Vagina (tissue), 2 donors: ENCODE measurements around the gene LENG1.
A peak's percentile ranks its signal among the peaks of the same experiment; 100 is the strongest.

Source experiments
- POLR2A ChIP-seq, 2 donors: fragments of 450-650 bp; IDR thresholded peaks; one replicate each; pipeline ENCODE4 v1.6.1; 2017; ENCODE audit warnings: antibody characterized with exemption in 2 of 2, mild to moderate bottlenecking in 2 of 2, moderate library complexity in 2 of 2
- POLR2AphosphoS5 ChIP-seq, 2 donors: sonication (generic); formaldehyde crosslinking; IDR thresholded peaks; one replicate each; pipeline ENCODE4 v1.9.0; 2017; ENCODE audit warnings: antibody characterized with exemption in 2 of 2, mild to moderate bottlenecking in 2 of 2, low read depth in 1 of 2; ENCODE audit not compliant: insufficient read depth in 1 of 2
- TF ChIP-seq, protein P1 (sequence below), 3 experiments: fragments of 450-650 bp in 2 of 3; fragments of 200-600 bp in 1 of 3; sonication (generic) in 1 of 3; IDR thresholded peaks; one replicate each; pipeline ENCODE4 v1.5.1; 2017 to 2019; ENCODE audit warnings: antibody characterized with exemption in 3 of 3, mild to moderate bottlenecking in 2 of 3, moderate library complexity in 2 of 3

GRCh38 chr19:54162241-54162805 lies 2.8 kb upstream of the LENG1 start:
- TF ChIP-seq POLR2AphosphoS5 (IDR thresholded peaks at IDR 0.05; ENCODE audit: insufficient read depth in 1 of 2, low read depth in 1 of 2) (peak in 1 of 2 donors; percentile 47), POLR2A (IDR thresholded peaks at IDR 0.05) (no peak)
- TF ChIP-seq, protein P1, sequence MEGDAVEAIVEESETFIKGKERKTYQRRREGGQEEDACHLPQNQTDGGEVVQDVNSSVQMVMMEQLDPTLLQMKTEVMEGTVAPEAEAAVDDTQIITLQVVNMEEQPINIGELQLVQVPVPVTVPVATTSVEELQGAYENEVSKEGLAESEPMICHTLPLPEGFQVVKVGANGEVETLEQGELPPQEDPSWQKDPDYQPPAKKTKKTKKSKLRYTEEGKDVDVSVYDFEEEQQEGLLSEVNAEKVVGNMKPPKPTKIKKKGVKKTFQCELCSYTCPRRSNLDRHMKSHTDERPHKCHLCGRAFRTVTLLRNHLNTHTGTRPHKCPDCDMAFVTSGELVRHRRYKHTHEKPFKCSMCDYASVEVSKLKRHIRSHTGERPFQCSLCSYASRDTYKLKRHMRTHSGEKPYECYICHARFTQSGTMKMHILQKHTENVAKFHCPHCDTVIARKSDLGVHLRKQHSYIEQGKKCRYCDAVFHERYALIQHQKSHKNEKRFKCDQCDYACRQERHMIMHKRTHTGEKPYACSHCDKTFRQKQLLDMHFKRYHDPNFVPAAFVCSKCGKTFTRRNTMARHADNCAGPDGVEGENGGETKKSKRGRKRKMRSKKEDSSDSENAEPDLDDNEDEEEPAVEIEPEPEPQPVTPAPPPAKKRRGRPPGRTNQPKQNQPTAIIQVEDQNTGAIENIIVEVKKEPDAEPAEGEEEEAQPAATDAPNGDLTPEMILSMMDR (IDR thresholded peaks at IDR 0.05): no peak
